Stimulated activated CD4-positive, alpha-beta T cell treated with anti-CD3 and anti-CD28 coated beads, Interleukin-4, amount 100 ng/mL, for 1 hour (primary cell): ENCODE measurements around the gene SDHAF1.
"Not testable (repeated sequence)": the region's sequence is repeated elsewhere in the genome, so short reads cannot be mapped to it uniquely, and the experiment has no call there.

Experiments
- DNase-seq: peaks from one replicate; pipeline ENCODE4 v3.0.0-alpha.2; 2020

Gene SDHAF1

GRCh38 chr19:36025541-36025940, 30.6 kb downstream of the SDHAF1 start:
- no peak for DNase-seq

- no peak for DNase-seq
Measured at GRCh38 chr19:36026091-36026876, 31.3 kb downstream of the SDHAF1 start.

- DNase-seq, result no peak
Measured at GRCh38 chr19:36027696-36028095, 32.7 kb downstream of the SDHAF1 start.

- no peak for DNase-seq
Measured at GRCh38 chr19:36028313-36029041, 33.5 kb downstream of the SDHAF1 start.

GRCh38 chr19:36030264-36031148, 35.5 kb downstream of the SDHAF1 start:
- DNase-seq, result no peak

- DNase-seq, result no peak
Measured at GRCh38 chr19:36031308-36031707, 36.3 kb downstream of the SDHAF1 start.

- peak; percentile 57 for DNase-seq
Measured at GRCh38 chr19:36032251-36033104, 37.5 kb downstream of the SDHAF1 start, which contains the start of gene CLIP3. CLIP3 (minus strand) TSS chr19:36032873; CDS start chr19:36032357, 516 bp downstream.

GRCh38 chr19:36040495-36040894, 45.5 kb downstream of the SDHAF1 start:
- DNase-seq, result no peak

GRCh38 chr19:36041092-36041491, 46.1 kb downstream of the SDHAF1 start:
- DNase-seq, result not testable (repeated sequence)

GRCh38 chr19:36041831-36042230, 46.8 kb downstream of the SDHAF1 start:
- DNase-seq, result no peak

GRCh38 chr19:36043952-36044351, 49.0 kb downstream of the SDHAF1 start:
- DNase-seq, result no peak
